GM18502 (cell line): ENCODE data around the gene SAT1.
A peak's percentile ranks its signal among the peaks of the same experiment; 100 is the strongest.
"Not testable (repeated sequence)": the region's sequence is repeated elsewhere in the genome, so short reads cannot be mapped to it uniquely, and the experiment has no call there.

Source experiments
- ATAC-seq: cut with Tn5 transposase; IDR thresholded peaks from one replicate; pipeline ENCODE4 v1.9.1; 2021; ENCODE audit warnings: mild to moderate bottlenecking; ENCODE audit not compliant: unreplicated experiment, poor library complexity

Gene SAT1

DNA sequence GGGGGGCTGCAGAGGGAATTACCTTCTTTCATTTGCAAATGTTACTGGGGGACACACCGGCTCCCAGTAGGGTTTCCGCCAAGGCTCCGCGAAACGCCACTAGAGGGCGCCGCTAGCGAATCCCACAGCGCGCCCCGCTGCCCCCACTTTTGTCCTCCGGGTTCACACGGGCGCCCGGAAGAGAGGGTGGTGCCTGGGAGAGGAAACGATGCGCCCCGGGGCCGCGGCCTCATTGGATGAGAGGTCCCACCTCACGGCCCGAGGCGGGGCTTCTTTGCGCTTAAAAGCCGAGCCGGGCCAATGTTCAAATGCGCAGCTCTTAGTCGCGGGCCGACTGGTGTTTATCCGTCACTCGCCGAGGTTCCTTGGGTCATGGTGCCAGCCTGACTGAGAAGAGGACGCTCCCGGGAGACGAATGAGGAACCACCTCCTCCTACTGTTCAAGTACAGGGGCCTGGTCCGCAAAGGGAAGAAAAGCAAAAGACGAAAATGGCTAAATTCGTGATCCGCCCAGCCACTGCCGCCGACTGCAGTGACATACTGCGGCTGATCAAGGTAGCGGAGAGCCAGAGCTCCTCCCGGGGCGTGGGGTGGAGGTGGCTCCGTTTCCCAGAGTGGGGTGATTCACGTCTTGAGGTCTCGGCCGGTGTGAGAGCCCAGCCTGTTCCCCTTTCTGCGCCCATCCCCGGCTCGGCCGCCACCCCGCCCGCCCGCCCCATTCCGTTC, at the start of gene SAT1:
TSS of gene SAT1 (plus strand) at position 311 of the 726 bp plus-strand sequence. CDS start at position 490, 179 bp downstream.
- peak; percentile 80 for ATAC-seq

DNA sequence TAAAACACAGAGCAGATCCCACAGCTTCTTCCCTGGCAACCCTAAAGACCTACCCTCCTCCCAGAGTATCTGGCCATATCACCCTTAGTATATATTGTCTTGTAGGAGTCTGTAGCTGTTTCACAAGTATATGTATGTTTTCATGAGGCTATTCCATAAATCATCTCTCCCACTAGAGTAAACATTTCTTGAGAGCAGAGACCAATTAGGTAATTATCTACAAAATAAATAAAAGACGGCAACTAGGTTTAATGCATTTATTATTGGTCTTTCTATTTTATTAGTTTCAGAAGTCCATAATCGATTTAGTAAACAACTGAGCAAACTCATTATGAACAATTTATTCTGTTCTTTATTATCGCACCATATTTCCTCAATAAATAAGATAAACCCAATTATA, 46.9 kb upstream of the SAT1 start:
- no peak for ATAC-seq

DNA sequence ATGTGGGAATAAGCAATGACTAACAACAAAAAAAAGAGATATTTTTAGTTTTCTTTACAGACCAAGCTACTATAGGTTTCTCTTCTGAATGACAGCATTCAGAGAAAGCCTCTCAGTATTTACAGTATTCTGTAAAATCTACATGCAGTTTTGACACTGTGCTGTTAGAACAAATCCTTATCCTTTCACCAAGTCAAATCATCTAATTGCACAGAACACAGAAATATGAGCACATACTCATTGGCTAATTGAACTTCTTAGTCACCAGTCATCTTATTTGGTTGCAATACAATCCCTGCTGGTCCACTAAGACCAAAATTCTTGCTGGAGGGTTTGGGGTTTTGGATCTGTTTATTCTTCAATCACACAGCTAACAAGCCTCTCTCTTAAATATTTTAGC, 45.6 kb upstream of the SAT1 start:
- ATAC-seq, result no peak

- ATAC-seq, result peak; percentile 22
These were observed 40.7 kb upstream of the SAT1 start for GRCh38 chrX:23742174-23742696.

GRCh38 chrX:23742697-23743622, 40.0 kb upstream of the SAT1 start, which contains the start of gene ACOT9:
ACOT9 (minus strand) TSS chrX:23743276; CDS start chrX:23743144, 132 bp downstream.
- ATAC-seq, result peak; percentile 95

- not testable (repeated sequence) for ATAC-seq
These were observed 39.4 kb upstream of the SAT1 start for GRCh38 chrX:23743623-23743971.

DNA sequence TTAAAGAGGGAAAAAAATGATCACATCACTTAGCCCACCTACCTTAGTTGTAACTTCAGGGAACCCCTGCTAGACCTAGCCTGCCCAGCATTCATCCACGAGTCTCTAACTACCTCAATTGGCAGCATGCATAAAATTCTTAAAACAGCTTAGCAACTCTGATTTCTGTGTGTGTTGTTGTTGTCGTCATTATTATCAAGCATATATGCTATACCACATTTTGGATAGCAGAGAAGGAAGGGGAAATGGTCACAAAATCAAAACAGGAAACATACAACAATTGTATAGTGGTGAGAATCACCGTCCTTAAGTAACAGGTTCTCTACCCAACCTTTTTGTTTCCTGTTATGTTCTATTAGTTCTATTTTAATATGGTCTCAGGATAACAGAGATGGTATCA, 37.2 kb upstream of the SAT1 start:
- no peak for ATAC-seq

- no peak for ATAC-seq
These were observed 33.8 kb upstream of the SAT1 start for GRCh38 chrX:23749129-23749528.

DNA sequence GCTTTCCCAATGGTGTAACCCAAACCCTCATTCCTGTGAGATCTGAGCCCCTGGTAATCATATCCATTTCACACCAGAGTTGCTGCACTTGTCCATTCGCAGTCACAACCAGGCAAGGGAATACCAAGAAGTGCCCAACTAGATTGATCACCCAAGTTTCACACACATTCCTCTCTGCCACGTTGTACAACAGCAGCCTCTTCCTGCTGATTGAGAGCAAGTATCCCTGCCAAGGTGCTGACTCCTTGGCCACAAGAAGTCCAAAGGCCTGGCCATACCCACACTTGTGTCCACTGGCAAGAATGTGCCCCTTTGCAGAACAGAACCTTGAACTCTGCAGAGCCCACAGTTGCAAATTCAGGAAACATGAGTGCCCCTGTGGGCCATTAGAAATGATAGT, 33.4 kb upstream of the SAT1 start:
- ATAC-seq, result no peak

DNA sequence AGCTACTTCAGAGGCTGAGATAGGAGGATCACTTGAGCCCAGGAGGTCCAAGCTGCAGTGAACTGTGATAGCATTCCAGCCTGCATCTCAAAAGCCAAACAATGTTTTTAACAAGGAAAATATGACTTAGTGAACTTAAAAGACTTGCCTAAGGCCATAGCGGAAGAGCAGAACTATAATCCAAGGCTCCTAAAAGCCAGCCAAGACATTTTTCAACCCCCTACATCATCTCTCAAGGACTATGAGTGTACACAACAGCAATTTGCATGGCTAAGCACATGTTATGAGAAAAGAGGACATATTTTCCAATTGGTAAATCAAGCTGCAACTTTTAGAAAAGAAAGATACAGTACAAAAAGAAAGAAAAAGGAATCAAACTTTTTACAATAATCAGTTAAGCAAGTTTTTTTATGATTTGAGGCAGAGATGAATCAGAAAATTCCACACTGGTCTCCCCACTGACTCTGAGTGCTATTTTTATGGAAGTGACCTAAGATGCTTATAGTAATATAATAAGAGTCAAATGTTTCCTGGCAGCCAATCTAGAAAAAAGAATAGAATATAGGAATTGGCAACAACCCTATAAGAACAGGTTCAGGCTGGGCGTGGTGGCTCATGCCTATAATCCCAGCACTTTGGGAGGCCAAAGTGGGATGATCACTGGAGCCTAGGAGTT, 30.1 kb upstream of the SAT1 start:
- no peak for ATAC-seq

- no peak for ATAC-seq
These were observed 28.3 kb upstream of the SAT1 start for GRCh38 chrX:23754664-23755063.

GRCh38 chrX:23756165-23756564, 26.8 kb upstream of the SAT1 start:
- peak; percentile 79 for ATAC-seq

DNA sequence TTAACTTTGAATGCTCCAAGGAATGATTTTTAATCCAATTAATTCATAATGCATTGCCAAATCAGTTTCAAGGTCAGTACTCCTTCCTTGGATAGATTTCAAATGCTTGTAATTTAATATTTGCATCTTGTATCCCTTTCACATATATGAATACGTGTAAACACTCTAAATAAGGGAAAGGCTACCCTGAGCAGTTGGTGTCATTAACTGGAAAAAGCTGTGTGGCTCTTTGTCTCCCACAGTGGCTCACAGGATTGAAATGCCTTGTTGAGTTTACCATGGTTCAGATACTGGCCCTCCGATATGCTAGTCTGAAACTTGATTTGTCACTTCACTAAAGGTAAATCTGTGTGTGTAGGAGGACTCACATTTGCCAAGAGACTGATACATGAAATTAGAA, 23.2 kb upstream of the SAT1 start:
- no peak for ATAC-seq

DNA sequence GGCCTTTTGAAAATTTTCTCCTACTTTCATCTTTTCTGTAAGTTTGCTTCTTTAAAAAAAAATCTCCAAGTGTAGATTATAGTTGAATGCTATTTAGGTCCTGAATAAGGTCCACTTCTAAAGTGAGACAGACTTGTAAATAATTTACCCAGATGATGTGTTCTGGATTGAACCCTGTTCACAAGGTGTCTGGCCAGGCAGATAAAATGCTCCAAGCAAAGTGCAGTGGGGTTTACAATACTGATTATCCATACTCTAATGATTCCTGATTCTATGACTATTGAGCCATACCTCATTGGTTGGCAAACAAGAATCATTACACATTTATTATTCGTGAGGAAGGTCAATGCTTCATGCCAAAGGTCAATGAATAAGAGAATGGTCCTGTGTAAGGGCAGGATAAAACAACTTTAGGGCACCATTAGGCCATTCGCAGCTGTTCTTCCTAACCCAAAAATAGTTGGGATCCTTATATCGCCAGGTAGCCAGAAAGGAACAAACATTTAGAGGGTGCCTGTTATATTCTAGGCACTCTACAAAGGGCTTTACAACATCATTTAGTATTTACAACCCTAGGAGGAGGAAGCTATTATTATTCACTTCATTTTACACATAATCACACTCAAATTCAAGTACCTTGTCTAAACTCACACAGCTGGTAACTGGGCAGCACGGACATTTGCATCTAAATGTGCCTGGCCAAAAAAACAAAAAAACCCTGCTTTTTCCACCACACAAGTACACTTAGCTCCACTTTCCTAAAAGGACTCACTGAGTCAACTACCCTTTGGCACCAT, 18.6 kb upstream of the SAT1 start:
- ATAC-seq, result no peak

GRCh38 chrX:23765449-23765848, 17.5 kb upstream of the SAT1 start:
- no peak for ATAC-seq

GRCh38 chrX:23765868-23766267, 17.1 kb upstream of the SAT1 start:
- no peak for ATAC-seq

DNA sequence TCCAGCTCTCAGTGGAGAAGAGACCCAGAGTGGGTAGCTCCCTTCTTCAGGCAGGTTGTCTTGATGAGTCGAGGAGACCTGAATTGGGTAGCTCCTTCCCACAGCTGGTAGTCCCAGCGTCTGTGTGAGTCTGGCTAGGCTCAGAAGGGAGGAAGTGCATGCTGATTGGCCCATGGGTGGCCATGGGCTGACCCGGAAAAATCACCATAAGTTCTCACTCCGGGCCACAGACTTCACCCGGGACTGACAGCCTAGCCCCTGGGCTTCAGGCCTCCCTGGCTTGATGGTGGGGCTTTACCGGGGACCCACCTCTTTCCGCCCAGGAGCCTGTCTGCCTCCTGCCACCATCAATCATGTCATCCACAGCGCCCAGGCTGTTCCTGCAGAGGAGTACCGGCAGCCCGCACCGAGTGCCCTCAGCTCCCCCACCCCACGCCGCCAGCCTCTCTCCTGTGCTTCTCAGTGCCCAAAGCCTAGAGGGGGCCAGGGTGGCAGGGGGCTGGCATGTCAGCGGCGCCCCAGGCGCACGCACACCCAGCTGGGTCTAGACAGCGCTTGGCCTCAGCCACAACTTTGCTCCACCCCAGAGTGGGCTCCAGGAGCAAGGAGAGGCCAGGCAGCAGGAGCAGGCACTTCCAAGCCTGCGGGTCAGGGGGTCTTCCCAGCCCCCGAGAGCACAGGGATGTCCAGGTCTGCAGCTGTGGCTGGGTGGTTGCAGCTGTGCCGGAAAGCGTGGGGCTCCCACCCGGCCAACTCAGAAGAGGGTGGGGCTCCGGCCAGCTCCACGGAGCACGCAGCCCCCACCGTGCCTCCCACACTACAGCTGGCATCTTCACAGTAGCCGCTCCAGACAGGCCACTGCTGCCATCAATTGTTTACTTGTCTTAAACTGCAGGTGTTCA, 16.1 kb upstream of the SAT1 start:
- ATAC-seq, result no peak

DNA sequence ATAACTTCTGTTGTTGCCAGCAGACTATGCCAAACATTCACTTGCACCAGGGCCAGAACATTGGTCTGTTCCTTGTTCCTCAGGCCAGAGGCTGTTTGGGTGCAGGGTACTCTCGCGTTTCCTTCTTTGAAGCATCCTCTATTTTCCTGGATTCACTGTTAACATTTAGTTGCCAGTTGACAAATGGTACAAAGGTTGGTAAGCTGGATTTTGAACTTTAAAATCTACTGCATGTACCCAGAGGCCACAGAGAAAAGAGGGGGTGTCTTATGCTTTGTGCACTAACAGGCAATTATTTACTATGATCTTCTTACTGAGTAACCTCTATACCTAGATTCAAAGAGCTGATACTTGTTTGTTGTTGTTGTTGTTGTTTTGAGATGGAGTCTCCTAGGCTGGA, 12.8 kb upstream of the SAT1 start:
- ATAC-seq, result no peak

GRCh38 chrX:23771086-23771485, 11.9 kb upstream of the SAT1 start:
- ATAC-seq, result not testable (repeated sequence)
